GM19023 (cell line): Measurements from ENCODE around the gene SGSM1.

ENCODE experiments used
- ATAC-seq: cut with Tn5 transposase; IDR thresholded peaks from one replicate; pipeline ENCODE4 v1.9.1; 2021; ENCODE audit warnings: mild to moderate bottlenecking, moderate library complexity; ENCODE audit not compliant: unreplicated experiment

SGSM1 gene

DNA sequence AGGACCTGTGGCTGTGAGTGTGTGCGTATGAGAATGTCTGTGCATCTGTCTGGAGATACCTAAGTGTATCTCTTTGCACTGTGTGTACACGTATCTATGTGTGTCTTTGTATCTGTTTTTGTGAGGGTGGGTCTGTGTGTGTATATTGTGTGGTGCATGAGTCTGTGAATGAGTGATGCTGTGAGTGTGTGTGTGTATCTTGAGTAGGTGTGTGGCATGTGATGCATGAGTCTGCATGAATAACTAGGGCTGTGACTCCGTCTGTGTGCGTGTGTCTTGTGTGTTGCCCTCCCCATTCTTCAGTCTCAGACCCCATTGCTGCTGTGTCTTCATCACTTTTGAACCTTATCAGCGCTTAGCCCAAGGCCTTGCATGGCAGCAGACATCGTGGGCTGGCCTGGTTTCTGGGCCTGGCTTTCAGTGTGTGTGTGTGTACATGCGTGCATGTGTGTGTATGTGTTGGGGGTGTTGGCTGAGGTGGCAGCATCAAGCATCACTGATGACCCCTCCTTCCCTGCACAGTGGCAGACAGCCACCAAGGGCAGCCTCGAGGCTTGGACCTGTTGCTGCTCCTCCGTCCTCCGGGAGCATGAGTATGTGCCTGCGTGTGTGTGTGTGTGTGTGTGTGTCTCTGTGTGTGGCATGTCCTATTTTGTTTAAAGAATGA, 1.4 kb downstream of the SGSM1 start:
- no peak for ATAC-seq

DNA sequence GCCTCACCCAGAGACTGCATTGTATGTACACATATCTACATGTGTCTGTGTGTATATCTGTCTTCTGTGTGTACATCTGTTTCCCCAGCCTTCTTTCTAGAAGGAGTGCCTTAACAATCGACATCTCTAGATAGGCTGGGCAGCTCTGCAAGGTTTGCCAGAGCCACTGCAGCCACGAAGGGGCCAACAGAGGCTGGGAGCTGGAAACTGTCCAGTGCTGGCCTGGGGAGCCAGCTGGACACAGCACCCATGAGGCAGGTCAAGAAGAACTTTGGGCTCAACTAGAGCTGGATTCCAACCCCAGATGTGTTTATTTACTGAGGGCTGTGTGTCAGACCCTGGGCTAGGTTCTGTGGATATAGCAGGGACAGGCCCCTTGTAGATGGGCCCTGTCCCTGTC, 3.3 kb downstream of the SGSM1 start:
- no peak for ATAC-seq

DNA sequence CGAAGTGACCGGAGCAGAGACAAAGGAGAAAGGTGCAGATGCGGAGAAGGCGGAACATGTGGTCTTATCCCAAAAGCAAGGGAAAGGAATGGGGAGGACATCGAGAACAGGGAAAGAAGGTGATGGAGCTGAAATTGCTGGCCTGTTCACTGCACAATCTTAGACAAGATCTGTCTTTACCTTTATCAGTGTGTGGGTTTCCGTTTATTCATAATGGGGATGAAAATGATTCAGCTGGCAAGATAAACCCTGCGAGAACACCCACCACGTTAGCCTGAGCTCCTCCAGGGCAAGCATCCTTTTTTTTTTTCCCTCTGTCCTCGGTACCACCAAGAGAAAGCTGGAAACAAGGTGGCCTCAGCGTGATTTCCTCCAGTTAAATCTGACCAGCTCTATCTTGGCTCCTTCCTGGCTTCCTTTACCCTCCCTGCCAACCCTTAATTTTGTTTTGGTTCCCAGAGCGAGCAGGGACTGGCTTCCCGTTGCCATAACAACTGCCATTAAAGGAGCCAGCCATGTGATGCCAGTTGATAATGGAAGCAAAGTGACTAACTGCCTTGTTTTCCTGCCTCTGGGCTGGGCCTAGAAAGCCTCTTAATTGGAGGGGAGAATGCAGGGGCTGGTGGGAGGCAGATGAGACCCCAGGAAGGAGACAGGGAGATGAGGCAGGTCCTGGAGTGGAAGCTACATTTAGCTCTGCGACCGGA, 4.2 kb downstream of the SGSM1 start:
- ATAC-seq: no peak

DNA sequence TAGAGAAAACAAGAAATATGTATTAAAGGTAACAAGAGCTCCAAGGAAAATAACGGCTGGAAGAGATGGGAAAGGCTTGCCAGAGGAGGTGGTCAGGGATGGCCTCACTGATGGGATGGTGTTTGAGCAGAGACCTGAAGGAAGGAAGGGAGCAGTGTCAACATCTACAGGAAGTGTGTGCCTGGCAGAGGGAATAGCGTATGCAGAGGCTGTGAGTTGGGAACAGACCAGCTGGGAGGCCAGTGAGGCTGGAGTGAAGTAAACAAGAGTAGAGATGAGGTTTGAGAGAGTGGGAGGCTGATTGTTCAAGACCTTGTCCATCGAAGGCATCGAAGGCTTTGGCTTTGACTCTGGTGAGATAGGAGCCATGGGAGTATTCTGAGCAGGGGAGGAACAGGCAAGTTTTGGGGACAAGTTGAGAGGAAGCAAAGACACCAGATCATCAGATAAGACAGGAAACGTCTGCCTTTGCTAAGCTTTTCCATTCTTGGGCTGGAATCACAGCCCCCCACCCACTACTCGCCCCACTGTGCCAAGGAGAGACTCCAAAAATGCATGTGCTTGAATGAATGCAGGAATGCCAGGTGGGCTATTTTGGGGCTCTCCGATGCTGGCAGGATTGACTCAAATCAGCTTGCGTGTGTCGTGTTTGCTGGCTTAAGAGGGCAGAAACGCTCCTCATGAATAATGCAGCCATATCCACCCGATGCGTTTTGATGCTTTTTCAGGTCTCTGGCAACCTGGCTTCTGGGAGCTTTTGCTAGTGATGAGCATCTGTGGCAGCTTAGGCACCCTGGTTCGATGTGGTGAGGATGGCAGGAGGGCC, 7.2 kb downstream of the SGSM1 start:
- ATAC-seq: no peak

DNA sequence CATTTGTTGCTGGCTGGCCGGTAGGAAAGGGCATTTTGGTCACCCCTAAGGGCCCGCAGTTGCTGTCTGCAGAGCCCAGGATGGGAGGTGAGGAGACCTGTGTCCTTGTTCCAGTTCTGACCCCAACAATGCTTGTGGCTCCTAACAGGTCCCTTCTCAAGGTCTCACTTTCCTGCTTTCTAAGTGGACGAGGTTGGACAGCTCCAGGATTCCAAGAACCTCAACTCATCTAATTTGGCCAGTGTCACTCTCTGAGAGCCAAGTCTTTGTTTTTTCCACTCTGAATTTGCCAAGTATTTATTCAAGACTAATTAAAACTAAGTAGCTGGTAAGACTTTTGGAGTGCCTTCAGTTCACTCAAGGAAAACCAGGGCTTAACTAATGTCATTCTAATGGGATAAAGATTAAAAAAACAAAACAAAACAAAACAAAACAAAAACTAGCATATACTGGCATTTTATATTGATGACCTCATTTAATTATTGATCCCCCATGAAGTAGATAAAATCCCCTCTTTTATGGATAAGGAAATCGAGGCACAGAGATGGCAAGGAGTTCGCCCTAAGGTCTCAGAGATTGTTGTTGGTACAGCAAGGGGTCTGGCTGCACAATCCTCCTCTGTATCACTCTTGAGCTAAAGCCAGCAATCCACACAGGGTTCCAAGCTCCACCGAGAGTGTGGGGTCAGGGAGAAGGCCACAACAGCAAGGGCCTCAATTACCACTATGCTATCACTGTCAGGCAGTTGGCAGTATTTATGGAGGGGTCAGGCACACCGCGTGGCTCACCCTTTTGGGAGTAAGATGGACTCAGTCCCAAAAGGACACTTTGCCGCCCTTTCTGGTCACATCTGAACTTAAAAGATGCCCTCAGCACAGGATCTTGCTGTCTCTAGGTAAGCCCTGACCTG, 8.1 kb downstream of the SGSM1 start:
- no peak for ATAC-seq

DNA sequence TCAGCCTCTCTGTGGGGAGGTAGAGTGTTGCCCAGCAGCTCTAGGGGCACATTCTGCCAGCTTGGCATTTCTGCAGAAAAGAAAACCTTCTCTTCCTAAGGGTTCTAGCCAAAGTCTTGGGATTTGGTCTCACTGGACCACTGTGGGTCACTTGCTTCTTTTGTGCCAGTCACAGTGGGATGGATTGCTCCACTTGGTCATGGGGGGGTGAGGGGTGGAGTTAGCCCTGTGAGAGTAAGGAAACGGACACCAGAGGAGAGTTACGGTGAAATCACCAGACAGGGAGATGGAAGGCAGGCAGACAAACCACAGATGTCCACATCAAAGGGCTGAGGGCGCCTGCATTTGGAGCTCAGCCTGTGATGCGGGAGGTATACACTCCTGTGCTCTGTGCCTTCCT, 10.8 kb downstream of the SGSM1 start:
- no peak for ATAC-seq

DNA sequence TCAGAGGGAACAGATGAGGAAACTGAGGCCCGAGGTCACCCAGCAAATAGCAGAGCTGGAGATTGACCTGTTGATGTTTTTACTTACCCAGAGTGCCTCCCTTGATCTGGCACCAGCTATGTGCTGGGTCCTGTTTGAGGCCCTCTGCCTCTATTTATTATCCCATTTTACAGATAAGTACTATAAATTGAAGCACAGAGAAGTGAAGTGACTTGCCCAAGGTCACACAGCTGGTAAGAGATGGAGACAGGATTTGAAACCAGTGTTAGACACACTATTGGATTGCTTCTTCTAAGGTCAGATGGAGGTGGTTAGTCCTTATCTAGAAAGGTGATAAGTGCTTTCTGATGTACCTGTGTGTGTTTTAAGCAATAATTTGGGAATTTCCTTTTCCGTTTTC, 13.5 kb downstream of the SGSM1 start:
- no peak for ATAC-seq

DNA sequence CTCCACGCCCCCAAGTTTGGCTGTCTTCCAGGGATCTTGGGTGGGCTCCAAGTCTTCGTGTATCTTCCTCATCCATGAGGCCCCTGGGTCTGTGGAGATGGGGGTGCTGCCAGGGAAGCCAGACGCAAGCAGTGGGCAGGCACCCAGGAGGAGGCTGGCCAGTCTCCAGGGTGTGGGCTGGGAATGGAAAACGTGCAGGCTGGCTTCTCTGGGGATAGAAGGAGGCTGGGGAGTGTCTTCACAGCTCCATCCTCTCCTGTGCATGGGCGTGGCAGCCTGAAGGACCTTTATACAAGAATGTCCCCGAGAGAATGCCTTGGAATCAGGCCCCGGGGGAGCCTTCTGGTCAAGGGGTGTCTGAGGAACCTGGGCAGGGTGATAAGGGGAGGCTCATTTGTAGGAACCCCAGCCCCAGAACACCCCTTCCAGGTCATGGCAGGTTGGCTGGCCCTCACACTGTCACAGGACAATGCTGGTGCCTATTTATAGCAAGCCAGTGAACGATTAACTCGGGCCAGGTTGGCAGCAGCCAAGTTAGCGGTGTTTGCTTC, 14.0 kb downstream of the SGSM1 start:
- no peak for ATAC-seq

DNA sequence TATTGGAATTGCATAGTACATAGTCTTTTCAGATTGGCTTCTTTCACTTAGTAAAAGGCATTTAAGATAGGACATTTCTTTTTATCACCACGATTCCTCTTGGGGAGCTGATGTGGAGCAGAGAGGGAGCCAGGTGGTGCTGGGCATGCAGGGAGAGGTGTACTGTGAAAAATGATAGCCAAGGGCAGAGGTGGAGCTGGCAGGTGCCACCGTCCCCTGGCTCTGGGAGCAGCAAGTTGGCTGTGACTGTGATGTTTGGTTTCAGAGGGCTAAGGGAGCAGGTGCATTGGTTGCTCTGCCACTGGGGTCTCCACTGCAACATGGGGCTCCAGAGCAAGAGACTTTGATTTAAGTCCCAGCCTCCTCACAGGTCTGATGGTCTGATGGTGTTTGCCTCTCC, 16.5 kb downstream of the SGSM1 start:
- no peak for ATAC-seq

DNA sequence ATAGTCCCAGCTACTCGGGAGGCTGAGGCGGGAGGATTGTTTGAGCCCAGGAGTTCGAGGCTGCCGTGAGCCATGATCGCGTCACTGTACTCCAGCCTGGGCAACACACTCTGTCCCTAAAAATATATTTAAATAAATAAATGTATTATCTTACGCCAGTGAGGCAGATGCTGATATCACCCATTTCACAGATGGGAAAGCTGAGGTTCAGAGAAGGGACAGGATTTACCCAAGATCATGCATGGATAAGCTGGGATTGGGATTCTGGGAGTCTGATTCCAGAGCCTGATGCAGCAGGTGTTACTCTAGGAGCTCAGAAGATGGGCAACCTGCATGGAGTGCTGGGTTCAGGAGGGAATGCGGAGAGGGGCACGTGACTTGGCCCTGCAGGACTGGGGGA, 17.8 kb downstream of the SGSM1 start:
- ATAC-seq: no peak

DNA sequence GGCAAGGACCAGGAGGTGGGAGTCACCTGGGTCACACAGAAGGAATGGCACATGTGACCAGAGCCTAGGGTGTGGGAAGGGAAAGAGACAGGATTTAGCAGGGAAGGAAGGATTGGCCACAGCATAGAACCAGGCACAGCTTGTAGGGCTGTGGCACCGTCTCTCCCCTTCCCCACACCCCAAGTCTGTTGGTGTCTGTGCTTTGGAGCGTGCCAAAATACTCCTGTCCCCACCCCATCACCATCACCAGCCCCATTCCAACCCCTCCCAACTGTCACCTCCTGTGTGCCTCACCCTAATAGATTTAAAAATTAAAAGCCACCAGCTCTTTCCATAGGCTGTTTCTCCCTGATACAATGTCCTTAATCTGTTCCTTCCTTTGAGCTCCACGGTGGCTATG, 18.2 kb downstream of the SGSM1 start:
- ATAC-seq: no peak

DNA sequence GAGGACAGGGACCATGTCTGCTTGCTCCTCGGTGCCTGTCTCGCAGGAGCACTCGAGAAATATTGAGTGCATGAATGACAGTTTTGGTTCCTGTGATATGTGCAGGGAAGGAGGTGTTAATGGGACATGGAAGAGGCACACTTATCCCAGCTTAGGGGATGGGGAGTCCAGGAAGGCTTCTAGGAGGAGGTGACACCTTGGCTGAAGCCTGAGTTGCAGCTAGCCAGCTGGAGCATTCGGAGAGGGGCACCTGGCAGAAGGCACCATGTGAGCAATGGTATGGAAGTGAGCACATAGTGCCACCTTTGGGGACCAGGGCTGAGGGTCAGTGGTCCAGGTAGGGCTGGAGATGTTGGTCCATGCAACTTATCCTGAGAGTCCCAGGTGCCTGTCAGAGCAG, 18.9 kb downstream of the SGSM1 start:
- no peak for ATAC-seq

DNA sequence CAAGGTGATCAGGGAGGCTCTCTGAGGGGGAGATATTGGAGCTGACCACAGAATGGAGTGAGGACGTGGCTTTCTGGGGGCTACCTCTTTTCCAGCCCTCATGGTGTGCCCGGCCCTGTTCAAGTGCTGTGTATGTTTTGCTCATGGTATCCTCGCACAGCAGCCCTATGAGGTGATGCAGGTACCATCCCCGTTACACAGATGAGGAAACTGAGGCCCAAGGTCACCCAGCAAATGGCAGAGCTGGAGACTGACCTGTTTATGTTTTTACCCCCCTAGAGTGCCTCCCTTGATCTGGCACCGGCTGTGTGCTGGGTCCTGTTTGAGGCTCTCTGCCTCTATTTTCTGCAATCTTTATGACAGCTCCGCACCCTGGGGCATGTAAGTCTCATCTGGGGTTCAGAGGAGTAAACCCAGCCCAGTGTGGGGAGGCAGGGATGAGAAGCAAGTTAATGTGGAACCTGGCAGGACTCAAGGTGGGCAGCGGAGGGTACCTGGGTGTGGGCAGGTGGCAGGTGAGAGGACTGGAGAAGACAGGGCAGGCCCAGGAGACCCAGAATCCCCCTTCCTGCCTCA, 20.8 kb downstream of the SGSM1 start:
- no peak for ATAC-seq

DNA sequence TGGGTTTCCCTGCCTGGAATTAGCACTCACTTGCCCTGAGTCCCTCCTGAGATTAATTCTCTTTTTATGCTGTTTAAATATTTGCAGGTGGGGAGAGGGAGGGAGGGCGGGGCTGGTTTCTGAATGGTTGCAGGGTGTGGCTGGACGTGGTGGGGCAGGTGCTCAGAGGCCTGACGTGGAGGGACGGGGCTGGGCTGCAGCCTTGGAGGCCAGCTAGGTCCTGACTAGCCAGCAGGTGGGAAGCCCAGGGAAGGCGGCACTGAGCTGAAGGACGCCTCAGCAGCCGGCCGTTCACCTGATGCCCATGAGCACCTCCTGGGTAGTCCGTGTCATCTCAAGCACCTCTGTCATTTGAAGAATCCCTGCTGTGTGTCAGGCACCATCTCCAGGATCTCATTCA, 21.3 kb downstream of the SGSM1 start:
- no peak for ATAC-seq

DNA sequence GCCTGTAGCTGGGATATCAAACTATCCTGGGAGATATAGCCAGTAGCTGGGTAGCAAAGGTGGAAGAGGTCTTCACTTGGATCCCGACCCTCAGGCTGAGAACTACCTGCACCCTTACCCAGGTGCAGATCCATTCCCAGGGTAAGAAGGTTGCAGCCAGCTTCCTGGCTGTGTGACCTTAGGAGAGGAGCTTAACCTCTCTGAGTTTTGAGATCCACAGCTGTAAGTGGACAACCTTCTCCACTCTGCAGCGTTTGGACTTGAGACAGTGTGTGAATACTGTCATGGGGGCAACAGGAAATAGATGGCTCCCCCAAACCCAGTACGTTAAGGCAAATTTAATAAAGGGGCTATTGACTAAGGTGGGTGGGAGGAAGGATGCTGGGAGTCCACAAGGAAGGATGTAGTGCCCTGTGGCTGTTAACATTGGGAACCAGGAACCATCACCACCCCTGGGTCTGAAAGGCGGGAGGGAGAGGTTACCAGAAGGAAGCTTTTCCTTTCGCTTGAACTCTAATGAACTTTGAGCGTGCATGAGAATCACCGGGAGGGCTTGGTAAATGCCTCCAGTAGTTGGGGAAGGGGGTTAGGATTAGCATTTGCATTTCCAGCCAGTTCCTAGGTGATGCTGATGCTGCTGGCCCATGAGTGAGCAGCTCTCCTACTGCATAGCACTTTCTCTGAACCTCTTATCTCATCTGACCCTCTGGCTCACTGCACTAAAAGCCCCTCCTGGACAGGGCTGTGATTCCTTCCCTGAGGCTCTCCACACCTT, 24.4 kb downstream of the SGSM1 start:
- no peak for ATAC-seq

DNA sequence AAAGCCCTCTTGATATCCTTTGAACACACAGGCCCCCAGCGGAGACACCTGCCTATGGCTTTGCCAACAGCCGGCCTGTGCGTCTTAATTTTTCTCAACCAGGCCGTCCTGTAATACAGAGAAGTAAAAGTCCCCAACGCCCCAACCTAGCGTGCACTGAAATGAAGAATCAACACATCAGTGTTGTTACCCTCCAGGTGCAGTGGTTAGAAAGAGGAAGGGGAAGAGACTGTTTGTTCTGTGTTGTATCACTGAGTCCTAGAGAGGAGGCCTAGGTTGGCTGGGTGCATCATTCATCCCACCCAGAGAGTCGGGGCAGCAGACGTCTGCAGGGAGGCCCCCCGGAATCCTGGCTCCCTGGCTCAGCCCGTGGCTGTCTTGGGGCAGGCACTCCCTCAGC, 25.7 kb downstream of the SGSM1 start:
- no peak for ATAC-seq

DNA sequence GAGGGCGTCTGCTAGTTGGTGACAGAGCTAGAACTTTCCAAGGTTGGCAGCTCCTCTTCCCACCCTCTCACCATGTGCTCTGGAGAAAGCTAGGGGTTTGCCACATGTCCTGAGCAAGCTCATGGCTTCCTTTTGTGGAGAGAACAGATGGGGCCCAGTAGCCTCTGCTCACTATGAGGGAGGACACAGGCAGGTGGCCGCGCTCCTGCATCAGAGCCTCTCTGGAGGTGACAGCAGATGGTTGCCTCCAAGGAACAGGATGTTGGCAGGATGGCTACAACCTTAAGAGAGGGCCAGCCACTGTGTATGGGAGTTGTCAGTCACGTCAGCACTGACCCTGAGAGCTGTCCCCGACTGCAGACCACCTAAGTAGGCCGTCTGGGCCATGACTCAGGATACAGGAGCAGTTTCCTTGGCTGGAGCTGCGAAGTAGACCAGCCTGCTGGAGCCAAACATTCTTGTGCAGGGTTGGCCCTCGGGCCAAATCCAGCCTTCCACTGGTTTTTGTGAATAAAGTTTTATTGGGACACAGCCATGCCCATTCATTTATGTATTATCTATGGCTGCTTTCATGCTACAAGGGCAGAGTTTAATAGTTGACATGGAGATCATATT, 28.0 kb downstream of the SGSM1 start:
- ATAC-seq: no peak

DNA sequence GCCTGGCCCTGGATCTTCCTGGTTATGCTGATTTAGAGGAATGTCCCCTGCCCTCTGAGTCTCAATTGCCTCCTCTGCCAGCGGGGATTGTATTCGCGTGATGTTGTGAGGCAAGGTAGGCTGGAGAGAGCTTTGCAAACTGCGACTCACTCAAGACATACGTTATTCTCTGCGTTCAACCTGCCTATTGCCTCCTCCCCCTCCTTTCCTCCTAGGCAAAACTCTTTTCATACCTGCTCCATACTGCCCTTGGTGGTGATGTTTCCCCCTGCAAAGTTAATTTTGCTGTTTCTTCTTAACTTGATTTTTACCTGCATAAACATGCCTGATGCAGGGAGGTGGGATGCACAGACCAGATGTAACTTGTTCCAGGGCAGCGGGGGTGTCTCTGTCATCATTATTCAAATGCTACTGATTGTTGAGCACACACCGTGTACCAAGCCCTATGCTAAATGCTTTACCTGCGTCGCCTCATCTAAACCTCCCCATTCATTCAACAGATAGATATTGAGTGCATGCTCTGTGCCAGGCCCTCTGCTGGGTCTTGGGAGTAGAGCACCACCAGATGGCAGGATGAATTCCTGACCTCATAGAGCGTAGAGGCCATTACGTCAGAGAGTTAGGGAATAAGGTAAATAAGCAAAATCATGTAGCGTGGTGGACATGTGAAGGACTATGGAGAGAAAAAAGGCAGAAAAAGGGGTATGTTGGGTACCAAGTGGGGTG, 29.0 kb downstream of the SGSM1 start:
- ATAC-seq: no peak
